Endothelial cell of umbilical vein (primary cell): ENCODE results near the gene KRTAP10-9.

ENCODE experiments used
- CTCF ChIP-seq, 2 donors: IDR thresholded peaks; 1 replicate in 1 of 2; 2 replicates in 1 of 2; pipeline ENCODE4 v1.5.1; 2011; ENCODE audit warnings: low read length in 2 of 2, mild to moderate bottlenecking in 2 of 2, moderate library complexity in 2 of 2, control low read depth in 1 of 2, inconsistent platforms in 1 of 2, low read depth in 1 of 2; ENCODE audit not compliant: insufficient read depth in 1 of 2; ENCODE audit errors: extremely low read depth in 1 of 2
- POLR2AphosphoS5 ChIP-seq: IDR thresholded peaks from 2 replicates; pipeline ENCODE4 v1.6.1; 2012; ENCODE audit warnings: low read depth, mild to moderate bottlenecking, control low read depth, low read length, moderate library complexity; ENCODE audit not compliant: insufficient read depth

- TF ChIP-seq CTCF (IDR thresholded peaks at IDR 0.05; ENCODE audit: extremely low read depth in 1 of 2, insufficient read depth in 1 of 2, low read depth in 1 of 2, low read length in 2 of 2) (no peak), POLR2AphosphoS5 (no peak)
These were observed 13.9 kb downstream of the KRTAP10-9 start for GRCh38 chr21:44640761-44641160.
